Measurements from ENCODE around the gene ABHD16B.
"Not testable (repeated sequence)": the region's sequence is repeated elsewhere in the genome, so short reads cannot be mapped to it uniquely, and the experiment has no call there.

ABHD16B gene

DNA sequence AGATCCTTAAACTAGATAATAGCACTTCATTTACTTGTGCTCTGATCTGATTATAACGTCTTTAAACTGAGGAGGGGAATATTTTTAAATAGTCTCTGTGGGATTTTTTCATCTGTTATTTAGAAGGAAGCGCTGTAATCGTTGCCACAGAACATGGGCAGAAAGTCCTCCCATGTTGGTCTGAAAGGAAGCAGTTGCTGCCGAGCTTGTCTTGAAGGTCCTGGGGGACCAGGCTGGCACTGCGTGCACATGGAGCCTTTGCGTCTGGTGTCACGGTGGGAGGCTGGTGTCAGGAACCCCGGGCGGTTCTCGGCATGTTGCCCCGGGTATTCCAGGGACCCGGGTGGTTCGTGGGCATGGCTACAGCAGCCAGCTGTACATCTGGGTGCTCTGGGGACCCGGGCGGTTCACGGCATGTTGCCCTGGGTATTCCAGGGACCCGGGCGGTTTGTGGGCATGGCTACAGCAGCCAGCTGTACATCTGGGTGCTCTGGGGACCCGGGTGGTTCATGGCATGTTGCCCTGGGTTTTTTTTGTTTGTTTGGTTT lies 15.3 kb downstream of the ABHD16B start:
- Histone ChIP-seq H3K9me3 (ENCODE audit: low read length) (no peaks in the 10 kb centered on the region), H3K79me2 (ENCODE audit: insufficient read depth, low read length) (no peaks in the 10 kb centered on the region), H4K20me1 (ENCODE audit: insufficient read depth, low read length) (no peaks in the 10 kb centered on the region), H3K27ac (ENCODE audit: low read depth, low read length, poor library complexity, severe bottlenecking) (no peak overlapping the region), H3K9me2 (ENCODE audit: low read depth, low read length) (no peaks in the 10 kb centered on the region), H3K27me3 (ENCODE audit: insufficient read depth, low read length) (no peaks in the 10 kb centered on the region), H2AFZ (ENCODE audit: low read length) (no peak overlapping the region), H3K36me3 (ENCODE audit: insufficient read depth, low read length) (peaks cover 72% of the 10 kb centered on the region), H3K4me2 (ENCODE audit: low read length) (no peak overlapping the region), H3K9ac (ENCODE audit: low read length) (no peak overlapping the region), H3F3A (ENCODE audit: insufficient read depth, low read length) (no peaks in the 10 kb centered on the region), H3K4me3 (ENCODE audit: low read depth, low read length, poor library complexity, severe bottlenecking) (no peak overlapping the region), H3K4me1 (ENCODE audit: insufficient read depth, low read length, severe bottlenecking) (no peaks in the 10 kb centered on the region)
- TF ChIP-seq EZH2 (IDR thresholded peaks at IDR 0.05; ENCODE audit: borderline replicate concordance, low read length) (no peak), CTCF (IDR thresholded peaks at IDR 0.05; ENCODE audit: low read length) (no peak)

GRCh38 chr20:63877755-63878470 lies 16.6 kb downstream of the ABHD16B start:
- no peak for TF ChIP-seq EZH2 (IDR thresholded peaks at IDR 0.05; ENCODE audit: borderline replicate concordance, low read length)

DNA sequence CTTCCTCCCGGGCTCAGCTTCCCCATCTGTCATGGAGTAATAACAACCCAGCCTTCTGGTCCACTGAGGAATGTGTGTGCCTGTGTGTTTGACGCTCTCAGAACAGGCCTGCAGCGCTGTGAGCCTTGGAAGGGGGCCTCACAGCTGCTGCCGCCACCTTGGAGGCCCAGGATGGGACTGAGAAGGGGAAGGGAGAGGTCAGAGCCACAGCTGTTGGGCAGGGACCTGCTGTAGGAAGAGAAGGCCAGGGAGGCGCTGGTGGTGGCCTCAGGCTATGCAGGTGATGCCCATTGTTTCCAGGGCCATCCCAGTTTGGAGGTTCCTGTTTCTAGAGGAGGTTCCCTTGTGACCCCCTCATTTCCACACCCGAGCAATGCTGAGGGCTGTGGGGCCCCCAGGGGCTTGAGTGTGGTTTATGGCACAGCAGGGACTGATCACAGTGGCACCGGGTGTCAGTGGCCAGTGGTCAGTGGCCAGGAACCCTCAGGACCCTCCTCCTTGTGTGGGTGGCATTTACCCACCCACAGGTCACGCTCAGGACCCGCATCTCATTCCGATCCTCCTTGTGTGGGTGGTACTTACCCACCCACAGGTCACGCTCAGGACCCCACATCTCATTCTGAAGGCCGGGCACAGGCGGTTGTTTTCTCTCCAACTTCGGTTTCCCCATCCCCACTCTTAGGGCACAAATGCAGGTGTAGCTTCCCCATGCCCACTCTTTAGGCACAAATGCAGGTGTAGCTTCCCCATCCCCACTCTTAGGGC lies 17.8 kb downstream of the ABHD16B start:
- no peaks in the 10 kb centered on the region for H3F3A ChIP-seq (ENCODE audit: insufficient read depth, low read length)
- peaks cover 63% of the 10 kb centered on the region for H3K36me3 ChIP-seq (ENCODE audit: insufficient read depth, low read length)
- no peaks in the 10 kb centered on the region for H3K27me3 ChIP-seq (ENCODE audit: insufficient read depth, low read length)
- H3K9me3 ChIP-seq (ENCODE audit: low read length), result no peaks in the 10 kb centered on the region
- no peak overlapping the region for H3K4me2 ChIP-seq (ENCODE audit: low read length)
- H2AFZ ChIP-seq (ENCODE audit: low read length), result no peak overlapping the region
- no peaks in the 10 kb centered on the region for H4K20me1 ChIP-seq (ENCODE audit: insufficient read depth, low read length)
- H3K4me1 ChIP-seq (ENCODE audit: insufficient read depth, low read length, severe bottlenecking), result no peaks in the 10 kb centered on the region
- H3K79me2 ChIP-seq (ENCODE audit: insufficient read depth, low read length), result no peaks in the 10 kb centered on the region
- H3K9me2 ChIP-seq (ENCODE audit: low read depth, low read length), result no peaks in the 10 kb centered on the region
- no peak overlapping the region for H3K27ac ChIP-seq (ENCODE audit: low read depth, low read length, poor library complexity, severe bottlenecking)
- no peak overlapping the region for H3K4me3 ChIP-seq (ENCODE audit: low read depth, low read length, poor library complexity, severe bottlenecking)
- no peak overlapping the region for H3K9ac ChIP-seq (ENCODE audit: low read length)
- no peak for TF ChIP-seq EZH2 (IDR thresholded peaks at IDR 0.05; ENCODE audit: borderline replicate concordance, low read length)
- TF ChIP-seq CTCF (IDR thresholded peaks at IDR 0.05; ENCODE audit: low read length), result no peak

More at GRCh38 chr20:63877755-63878470, 16.6 kb downstream of the ABHD16B start:
- no peak overlapping the region for H3K4me2 ChIP-seq (ENCODE audit: low read length)
- no peaks in the 10 kb centered on the region for H3K79me2 ChIP-seq (ENCODE audit: insufficient read depth, low read length)
- H3F3A ChIP-seq (ENCODE audit: insufficient read depth, low read length), result no peaks in the 10 kb centered on the region
- no peaks in the 10 kb centered on the region for H3K27me3 ChIP-seq (ENCODE audit: insufficient read depth, low read length)
- H3K9ac ChIP-seq (ENCODE audit: low read length), result no peak overlapping the region
- H3K9me2 ChIP-seq (ENCODE audit: low read depth, low read length), result no peaks in the 10 kb centered on the region
- no peak overlapping the region for H3K27ac ChIP-seq (ENCODE audit: low read depth, low read length, poor library complexity, severe bottlenecking)
- H3K36me3 ChIP-seq (ENCODE audit: insufficient read depth, low read length), result peaks cover 69% of the 10 kb centered on the region
- no peaks in the 10 kb centered on the region for H4K20me1 ChIP-seq (ENCODE audit: insufficient read depth, low read length)
- H3K9me3 ChIP-seq (ENCODE audit: low read length), result no peaks in the 10 kb centered on the region
- no peak overlapping the region for H3K4me3 ChIP-seq (ENCODE audit: low read depth, low read length, poor library complexity, severe bottlenecking)
- no peak overlapping the region for H2AFZ ChIP-seq (ENCODE audit: low read length)
- no peaks in the 10 kb centered on the region for H3K4me1 ChIP-seq (ENCODE audit: insufficient read depth, low read length, severe bottlenecking)

DNA sequence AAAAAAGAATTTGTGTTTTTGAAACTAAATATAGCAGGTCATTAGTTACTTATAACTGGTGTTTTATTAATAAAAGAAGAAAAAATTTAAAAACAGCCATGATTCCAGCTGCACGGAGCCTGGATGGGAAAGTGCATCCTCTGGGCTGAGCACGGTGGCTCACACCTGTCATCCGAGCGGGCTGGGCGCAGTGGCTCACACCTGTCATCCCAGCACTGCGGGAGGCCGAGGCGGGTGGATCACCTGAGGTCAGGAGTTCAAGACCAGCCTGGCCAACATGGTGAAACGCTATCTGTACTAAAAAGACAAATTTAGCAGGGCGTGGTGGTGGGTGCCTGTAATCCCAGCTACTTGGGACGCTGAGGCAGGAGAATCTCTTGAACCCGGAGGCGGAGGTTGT lies 19.6 kb downstream of the ABHD16B start:
- H3K4me3 ChIP-seq (ENCODE audit: low read depth, low read length, poor library complexity, severe bottlenecking); H3K9me3 ChIP-seq (ENCODE audit: low read length); H2AFZ ChIP-seq (ENCODE audit: low read length); H3K9ac ChIP-seq (ENCODE audit: low read length); H3K79me2 ChIP-seq (ENCODE audit: insufficient read depth, low read length); H4K20me1 ChIP-seq (ENCODE audit: insufficient read depth, low read length); H3K9me2 ChIP-seq (ENCODE audit: low read depth, low read length); H3K4me1 ChIP-seq (ENCODE audit: insufficient read depth, low read length, severe bottlenecking); H3K27me3 ChIP-seq (ENCODE audit: insufficient read depth, low read length); H3F3A ChIP-seq (ENCODE audit: insufficient read depth, low read length); H3K4me2 ChIP-seq (ENCODE audit: low read length); H3K27ac ChIP-seq (ENCODE audit: low read depth, low read length, poor library complexity, severe bottlenecking): not testable (repeated sequence)
- H3K36me3 ChIP-seq (ENCODE audit: insufficient read depth, low read length), result peaks cover 65% of the 10 kb centered on the region
